Measurements from ENCODE around the gene MAT2A. TPM values are rescaled to one million over a fixed set of nuclear protein-coding genes. Genes with fewer than 3 reads are reported as not detected.
A peak's percentile ranks its signal among the peaks of the same experiment; 100 is the strongest.
"Not testable (repeated sequence)": the region's sequence is repeated elsewhere in the genome, so short reads cannot be mapped to it uniquely, and the experiment has no call there.

Gene MAT2A
- total RNA-seq, 4 donors from 2014 or later: 153 to 234 (median 167) TPM

DNA sequence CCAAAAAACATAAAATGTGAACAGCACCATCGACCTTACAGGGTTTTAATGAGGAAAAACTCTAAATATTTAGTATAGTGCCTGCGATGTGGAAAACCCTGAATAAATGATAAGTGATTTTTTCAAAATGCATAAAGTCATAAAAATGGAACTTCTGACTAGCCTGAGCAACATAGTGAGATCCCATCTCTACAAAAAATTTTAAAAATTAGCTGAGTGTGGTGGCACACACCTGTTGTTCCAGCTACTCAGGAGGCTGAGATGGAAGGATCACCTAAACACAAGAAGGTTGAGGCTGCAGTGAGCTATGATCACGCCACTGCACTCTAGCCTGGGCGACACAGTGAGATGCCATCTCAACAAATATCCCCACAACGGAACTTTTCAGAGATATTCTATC, 18.2 kb downstream of the MAT2A start:
- Histone ChIP-seq H3K4me1 (peaks cover 19% of the 10 kb centered on the region), H3K4me3 (no peak overlapping the region), H3K27ac (no peak overlapping the region), H3K27me3 (no peaks in the 10 kb centered on the region), H3K36me3 (peaks cover 58% of the 10 kb centered on the region), H3K9me3 (no peaks in the 10 kb centered on the region)
- no peak for DNase-seq (ENCODE audit: low spot score in 2 of 2)
- TF ChIP-seq EP300 (IDR thresholded peaks at IDR 0.05) (no peak), POLR2A (IDR thresholded peaks at IDR 0.05) (no peak), POLR2AphosphoS5 (IDR thresholded peaks at IDR 0.05) (no peak)
- TF ChIP-seq, protein P1, sequence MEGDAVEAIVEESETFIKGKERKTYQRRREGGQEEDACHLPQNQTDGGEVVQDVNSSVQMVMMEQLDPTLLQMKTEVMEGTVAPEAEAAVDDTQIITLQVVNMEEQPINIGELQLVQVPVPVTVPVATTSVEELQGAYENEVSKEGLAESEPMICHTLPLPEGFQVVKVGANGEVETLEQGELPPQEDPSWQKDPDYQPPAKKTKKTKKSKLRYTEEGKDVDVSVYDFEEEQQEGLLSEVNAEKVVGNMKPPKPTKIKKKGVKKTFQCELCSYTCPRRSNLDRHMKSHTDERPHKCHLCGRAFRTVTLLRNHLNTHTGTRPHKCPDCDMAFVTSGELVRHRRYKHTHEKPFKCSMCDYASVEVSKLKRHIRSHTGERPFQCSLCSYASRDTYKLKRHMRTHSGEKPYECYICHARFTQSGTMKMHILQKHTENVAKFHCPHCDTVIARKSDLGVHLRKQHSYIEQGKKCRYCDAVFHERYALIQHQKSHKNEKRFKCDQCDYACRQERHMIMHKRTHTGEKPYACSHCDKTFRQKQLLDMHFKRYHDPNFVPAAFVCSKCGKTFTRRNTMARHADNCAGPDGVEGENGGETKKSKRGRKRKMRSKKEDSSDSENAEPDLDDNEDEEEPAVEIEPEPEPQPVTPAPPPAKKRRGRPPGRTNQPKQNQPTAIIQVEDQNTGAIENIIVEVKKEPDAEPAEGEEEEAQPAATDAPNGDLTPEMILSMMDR (IDR thresholded peaks at IDR 0.05): no peak
- WGBS: 94% methylated on average over 5 of the region's 5 CpGs

DNA sequence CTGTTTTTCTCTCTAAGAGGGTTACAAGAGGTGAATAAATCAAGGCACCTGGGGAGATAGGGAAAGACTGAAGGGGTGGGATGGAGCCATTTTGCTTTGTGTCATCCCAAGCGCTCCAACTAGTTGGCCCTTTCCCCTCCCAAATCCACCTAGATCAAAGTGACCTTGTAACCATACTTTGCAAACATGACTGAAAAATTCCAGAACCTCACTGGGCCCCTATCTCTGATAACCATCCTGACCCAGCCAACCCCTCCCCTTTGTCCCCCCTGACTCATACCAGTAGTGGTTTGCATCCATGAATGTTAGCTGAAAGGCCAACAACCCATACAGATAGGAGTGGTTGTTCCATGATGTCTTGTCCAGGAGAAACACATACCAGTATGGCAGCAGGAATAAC, 19.2 kb downstream of the MAT2A start:
- no peak overlapping the region for H3K4me3 ChIP-seq
- H3K9me3 ChIP-seq: no peaks in the 10 kb centered on the region

DNA sequence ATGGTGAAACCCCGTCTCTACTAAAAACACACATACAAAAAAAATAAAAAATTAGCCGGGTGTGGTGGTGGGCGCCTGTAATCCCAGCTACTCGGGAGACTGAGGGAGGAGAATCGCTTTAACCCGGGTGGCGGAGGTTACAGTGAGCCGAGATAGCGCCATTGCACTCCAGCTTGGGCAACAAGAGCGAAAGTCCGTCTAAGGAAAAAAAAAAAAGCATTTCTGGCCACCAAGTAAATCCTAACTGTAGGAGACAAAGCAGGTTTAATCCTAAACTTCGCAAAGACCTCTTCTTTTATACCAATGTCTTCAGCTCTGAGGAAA, 21.4 kb downstream of the MAT2A start:
- H3K9me3 ChIP-seq; DNase-seq (ENCODE audit: low spot score in 2 of 2); H3K27me3 ChIP-seq: not testable (repeated sequence)
- H3K4me3 ChIP-seq: peak overlapping the region; percentile 86
- WGBS: 78% methylated on average over 12 of the region's 12 CpGs
- peaks cover 22% of the 10 kb centered on the region for H3K4me1 ChIP-seq
- peaks cover 27% of the 10 kb centered on the region for H3K36me3 ChIP-seq
- H3K27ac ChIP-seq: peak overlapping the region; percentile 69

More for the DNA sequence above, 19.2 kb downstream of the MAT2A start:
- no peak for DNase-seq (ENCODE audit: low spot score in 2 of 2)
- 95% methylated on average over 1 of the region's 1 CpG for WGBS
- Histone ChIP-seq H3K27me3 (no peaks in the 10 kb centered on the region), H3K27ac (no peak overlapping the region), H3K4me1 (peaks cover 22% of the 10 kb centered on the region), H3K36me3 (peaks cover 49% of the 10 kb centered on the region)
- TF ChIP-seq EP300 (IDR thresholded peaks at IDR 0.05) (no peak), POLR2AphosphoS5 (IDR thresholded peaks at IDR 0.05) (no peak), POLR2A (IDR thresholded peaks at IDR 0.05) (no peak)
- TF ChIP-seq, protein P1 (IDR thresholded peaks at IDR 0.05): no peak

DNA sequence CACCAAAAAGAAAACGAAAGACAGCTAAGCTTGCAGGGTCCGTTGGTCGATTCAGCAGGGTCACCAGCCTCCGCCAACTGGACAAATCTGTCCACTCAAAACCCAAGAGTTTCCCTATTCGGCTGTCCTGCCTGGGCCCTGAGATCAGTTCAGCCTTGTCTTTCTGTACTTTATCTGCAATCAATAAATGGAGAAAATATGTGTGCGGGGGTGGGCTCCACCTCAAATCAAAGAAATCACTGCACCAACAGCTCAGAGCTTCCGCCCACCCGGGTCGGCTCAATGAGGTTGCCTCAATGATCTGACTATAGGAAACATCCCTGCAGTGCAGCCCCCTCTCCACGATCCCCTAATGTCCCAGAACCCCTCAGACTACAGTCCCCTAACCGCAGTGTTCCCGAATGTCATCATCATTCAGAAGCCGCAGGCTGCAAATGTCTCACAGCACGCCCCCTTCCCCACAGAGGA, 21.9 kb downstream of the MAT2A start:
- no peaks in the 10 kb centered on the region for H3K27me3 ChIP-seq
- 5% methylated on average over 14 of the region's 14 CpGs for WGBS
- no peak for DNase-seq (ENCODE audit: low spot score in 2 of 2)
- no peak for TF ChIP-seq POLR2AphosphoS5 (IDR thresholded peaks at IDR 0.05)
- TF ChIP-seq EP300 (IDR thresholded peaks at IDR 0.05): no peak
- TF ChIP-seq, protein P1 (IDR thresholded peaks at IDR 0.05): no peak
- TF ChIP-seq POLR2A (IDR thresholded peaks at IDR 0.05): no peak
- peaks cover 23% of the 10 kb centered on the region for H3K36me3 ChIP-seq
- peak overlapping the region; percentile 86 for H3K4me3 ChIP-seq
- no peaks in the 10 kb centered on the region for H3K9me3 ChIP-seq
- H3K4me1 ChIP-seq: peaks cover 22% of the 10 kb centered on the region
- H3K27ac ChIP-seq: peak overlapping the region; percentile 69

DNA sequence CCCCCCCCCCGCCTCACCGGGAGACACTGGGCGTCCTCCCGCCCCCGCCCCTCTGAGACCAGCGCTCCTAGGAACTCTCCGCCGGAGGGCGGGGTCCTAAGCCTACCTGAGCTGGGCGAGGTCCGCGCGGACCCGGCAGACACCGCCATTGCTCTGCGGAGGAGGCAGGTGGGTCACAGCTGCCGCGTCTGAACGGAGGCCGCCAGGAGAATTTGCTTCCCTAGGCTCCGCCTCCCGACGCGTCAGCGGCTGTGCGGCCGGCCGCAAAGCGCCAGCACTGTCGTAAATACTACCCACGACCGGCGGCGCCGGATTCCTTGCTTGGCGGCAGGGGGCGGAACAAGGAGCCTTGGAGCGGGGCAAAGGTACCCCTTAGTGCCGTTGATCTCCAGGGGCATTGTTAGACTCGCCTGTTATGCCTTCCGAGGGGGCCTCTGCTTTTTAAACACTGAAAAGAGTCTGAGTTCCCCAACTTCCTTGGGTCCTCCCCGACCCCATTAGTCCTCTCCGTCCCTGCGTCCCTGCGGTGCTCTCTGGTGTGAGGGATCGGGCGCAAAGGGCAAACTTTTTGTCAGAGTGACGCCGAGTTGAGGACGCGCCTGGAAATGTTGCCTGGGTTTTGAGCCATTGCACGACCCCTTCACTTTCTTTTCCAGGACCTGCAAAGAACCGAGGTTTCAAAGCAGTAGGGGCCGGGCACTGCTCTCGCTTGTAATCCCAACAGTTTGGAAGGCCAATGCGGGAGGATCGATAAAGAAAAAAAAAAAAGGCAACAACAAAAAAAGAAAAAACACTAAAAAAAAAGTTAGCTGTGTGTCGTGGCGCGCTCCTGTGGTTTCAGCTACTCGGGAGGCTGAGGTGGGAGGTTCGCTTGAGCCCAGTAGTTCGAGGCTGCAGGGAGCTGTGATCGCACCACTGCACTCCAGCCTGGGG, 22.6 kb downstream of the MAT2A start, which contains the start of gene GGCX:
Gene GGCX (minus strand): TSS at position 214 of the 933 bp plus-strand sequence. CDS start 65 bp downstream, at position 149.
- H3K36me3 ChIP-seq: peaks cover 19% of the 10 kb centered on the region
- H3K4me3 ChIP-seq: peak within 1 kb of the TSS; percentile 86
- peaks cover 22% of the 10 kb centered on the region for H3K4me1 ChIP-seq
- no peaks in the 10 kb centered on the region for H3K9me3 ChIP-seq
- peak within 1 kb of the TSS; percentile 69 for H3K27ac ChIP-seq
- TF ChIP-seq POLR2A (IDR thresholded peaks at IDR 0.05) (peak in 1 of 2 donors; percentile 75), POLR2AphosphoS5 (IDR thresholded peaks at IDR 0.05) (peak in 1 of 3 donors; percentile 53), EP300 (IDR thresholded peaks at IDR 0.05) (no peak)
- TF ChIP-seq, protein P1 (IDR thresholded peaks at IDR 0.05): peak in 1 of 2 donors; percentile 17
- 6% methylated on average over 27 of the region's 64 CpGs for WGBS
- peak; percentile 97 for DNase-seq (ENCODE audit: low spot score in 2 of 2)
- H3K27me3 ChIP-seq: no peaks in the 10 kb centered on the region

All from suprapubic skin (tissue), 4 donors.